HG02885 (cell line): ENCODE results near the gene TMPRSS2.

Source experiments
- ATAC-seq: cut with Tn5 transposase; IDR thresholded peaks from one replicate; pipeline ENCODE4 v1.9.1; 2021; ENCODE audit warnings: mild to moderate bottlenecking; ENCODE audit not compliant: unreplicated experiment, poor library complexity

The TMPRSS2 gene

GRCh38 chr21:41483973-41484372, 24.0 kb downstream of the TMPRSS2 start:
- no peak for ATAC-seq

GRCh38 chr21:41483415-41483814, 24.5 kb downstream of the TMPRSS2 start:
- ATAC-seq = no peak

- ATAC-seq = peak; percentile 42
These were observed 25.0 kb downstream of the TMPRSS2 start for GRCh38 chr21:41482980-41483379.

- no peak for ATAC-seq
These were observed 25.7 kb downstream of the TMPRSS2 start for GRCh38 chr21:41482301-41482700.

- no peak for ATAC-seq
These were observed 26.8 kb downstream of the TMPRSS2 start for GRCh38 chr21:41481191-41481590.

GRCh38 chr21:41480086-41480690, 27.8 kb downstream of the TMPRSS2 start:
- no peak for ATAC-seq

GRCh38 chr21:41479686-41480085, 28.3 kb downstream of the TMPRSS2 start:
- no peak for ATAC-seq

GRCh38 chr21:41478319-41479177, 29.4 kb downstream of the TMPRSS2 start:
- no peak for ATAC-seq

GRCh38 chr21:41477641-41478318, 30.2 kb downstream of the TMPRSS2 start:
- no peak for ATAC-seq

GRCh38 chr21:41475714-41476420, 32.1 kb downstream of the TMPRSS2 start:
- no peak for ATAC-seq

GRCh38 chr21:41472753-41473548, 35.0 kb downstream of the TMPRSS2 start:
- no peak for ATAC-seq

GRCh38 chr21:41470054-41470453, 37.9 kb downstream of the TMPRSS2 start:
- ATAC-seq = no peak

GRCh38 chr21:41466024-41466820, 41.7 kb downstream of the TMPRSS2 start:
- no peak for ATAC-seq

- ATAC-seq = no peak
These were observed 42.7 kb downstream of the TMPRSS2 start for GRCh38 chr21:41465176-41465781.

- peak; percentile 67 for ATAC-seq
These were observed 47.1 kb downstream of the TMPRSS2 start for GRCh38 chr21:41460578-41461527.

- peak; percentile 21 for ATAC-seq
These were observed 47.9 kb downstream of the TMPRSS2 start for GRCh38 chr21:41459884-41460534.

- ATAC-seq = no peak
These were observed 49.4 kb downstream of the TMPRSS2 start for GRCh38 chr21:41458559-41458958.
